Activated T-cell treated with anti-CD3 and anti-CD28 coated beads for 4 hours (primary cell): Measurements from ENCODE around the gene AAGAB.
"Not testable (repeated sequence)": the region's sequence is repeated elsewhere in the genome, so short reads cannot be mapped to it uniquely, and the experiment has no call there.

Source experiments
- DNase-seq: peaks from one replicate; pipeline ENCODE4 v3.0.0-alpha.2; 2020

AAGAB gene

GRCh38 chr15:67253101-67253500, 1.4 kb downstream of the AAGAB start:
- no peak for DNase-seq

GRCh38 chr15:67251318-67251717, 3.1 kb downstream of the AAGAB start:
- DNase-seq, result no peak

- no peak for DNase-seq
Measured at GRCh38 chr15:67249830-67250229, 4.6 kb downstream of the AAGAB start.

GRCh38 chr15:67248011-67248505, 6.4 kb downstream of the AAGAB start:
- DNase-seq, result no peak

- not testable (repeated sequence) for DNase-seq
Measured at GRCh38 chr15:67246606-67247005, 7.9 kb downstream of the AAGAB start.

- DNase-seq, result no peak
Measured at GRCh38 chr15:67244971-67245478, 9.4 kb downstream of the AAGAB start.

GRCh38 chr15:67242708-67243111, 11.8 kb downstream of the AAGAB start:
- DNase-seq, result no peak

- no peak for DNase-seq
Measured at GRCh38 chr15:67241132-67241855, 13.2 kb downstream of the AAGAB start.

- no peak for DNase-seq
Measured at GRCh38 chr15:67240235-67241131, 14.0 kb downstream of the AAGAB start.

GRCh38 chr15:67232591-67232990, 21.9 kb downstream of the AAGAB start:
- no peak for DNase-seq

- DNase-seq, result no peak
Measured at GRCh38 chr15:67230504-67230903, 24.0 kb downstream of the AAGAB start.

- no peak for DNase-seq
Measured at GRCh38 chr15:67228286-67228685, 26.2 kb downstream of the AAGAB start.

GRCh38 chr15:67227846-67228245, 26.6 kb downstream of the AAGAB start:
- DNase-seq, result no peak

GRCh38 chr15:67227431-67227830, 27.0 kb downstream of the AAGAB start:
- DNase-seq, result no peak

- DNase-seq, result no peak
Measured at GRCh38 chr15:67225336-67225735, 29.1 kb downstream of the AAGAB start.

- no peak for DNase-seq
Measured at GRCh38 chr15:67224889-67225288, 29.6 kb downstream of the AAGAB start.

- DNase-seq, result no peak
Measured at GRCh38 chr15:67219288-67219687, 35.2 kb downstream of the AAGAB start.

- no peak for DNase-seq
Measured at GRCh38 chr15:67218428-67218827, 36.0 kb downstream of the AAGAB start.

GRCh38 chr15:67216859-67217258, 37.6 kb downstream of the AAGAB start:
- no peak for DNase-seq

- DNase-seq, result no peak
Measured at GRCh38 chr15:67215102-67215501, 39.4 kb downstream of the AAGAB start.

- DNase-seq, result no peak
Measured at GRCh38 chr15:67212684-67213367, 41.6 kb downstream of the AAGAB start.

GRCh38 chr15:67210555-67211168, 43.8 kb downstream of the AAGAB start:
- DNase-seq, result no peak

GRCh38 chr15:67208396-67208795, 46.1 kb downstream of the AAGAB start:
- DNase-seq, result no peak
